Islet of Langerhans (tissue), 1 donor: Measurements from ENCODE around the gene PDIA5.

Source experiments
- FAIRE-seq: peaks from one replicate; lab custom pipeline; 2011; peaks lifted over from hg19 to GRCh38; lab: Jason Lieb, UNC

PDIA5 gene

DNA sequence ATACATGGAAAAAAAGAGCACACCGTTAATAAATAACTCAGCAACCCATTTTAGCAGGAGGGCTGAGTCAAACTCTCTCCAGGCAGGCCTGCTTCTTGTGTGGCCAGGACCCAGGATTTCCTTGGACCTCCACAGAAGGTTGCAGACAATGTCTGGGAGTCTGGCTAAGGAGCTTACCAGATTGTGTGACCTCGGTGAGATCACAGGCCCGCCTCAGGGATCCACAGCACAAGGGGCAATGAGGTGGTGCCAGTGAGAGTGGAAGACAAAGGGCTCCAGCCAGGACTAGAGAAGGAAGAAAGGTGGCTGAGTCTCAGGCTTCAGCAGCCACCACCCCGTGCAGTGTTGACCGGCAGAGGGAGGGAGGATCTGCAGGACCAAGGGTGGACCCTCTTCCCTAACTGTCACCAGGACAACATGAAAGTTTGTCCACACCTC is 102.7 kb downstream of the PDIA5 start:
- FAIRE-seq: no peak

DNA sequence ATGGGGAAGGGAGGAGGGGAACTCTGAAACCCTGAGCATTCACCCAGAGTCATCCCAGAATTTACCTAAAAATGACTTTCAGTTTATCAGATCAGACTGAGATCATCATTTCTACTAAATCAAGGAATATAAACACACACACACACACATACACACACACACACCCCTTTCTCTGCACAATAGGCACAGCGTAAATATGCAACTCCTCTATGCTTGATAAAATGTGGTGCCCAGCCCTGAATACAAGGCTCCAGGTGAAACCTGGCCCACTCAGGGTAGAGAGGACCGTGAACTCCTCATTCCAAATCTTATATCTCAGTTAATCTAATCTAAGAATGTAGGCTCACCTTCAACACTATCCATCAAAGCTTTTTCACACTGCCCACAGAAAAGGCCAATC is 103.1 kb downstream of the PDIA5 start:
- no peak for FAIRE-seq

DNA sequence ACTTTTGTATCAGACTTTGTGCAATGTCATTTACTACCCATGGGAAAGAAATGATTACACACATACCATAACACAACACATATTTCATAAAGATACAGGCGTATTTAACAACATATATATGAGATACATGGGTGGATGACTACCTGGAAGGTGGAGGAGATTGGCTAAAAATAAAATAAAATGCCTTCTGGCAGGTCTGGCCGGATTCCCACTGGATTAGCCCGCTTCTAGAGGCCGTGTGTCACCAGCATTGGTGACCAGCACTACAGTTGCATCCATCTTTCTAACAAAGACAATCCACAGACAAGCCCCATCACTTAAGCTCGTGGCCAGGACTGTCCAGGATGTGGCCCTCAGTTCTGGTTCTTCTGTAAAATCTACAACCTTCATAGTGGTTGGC is 114.0 kb downstream of the PDIA5 start:
- no peak for FAIRE-seq

DNA sequence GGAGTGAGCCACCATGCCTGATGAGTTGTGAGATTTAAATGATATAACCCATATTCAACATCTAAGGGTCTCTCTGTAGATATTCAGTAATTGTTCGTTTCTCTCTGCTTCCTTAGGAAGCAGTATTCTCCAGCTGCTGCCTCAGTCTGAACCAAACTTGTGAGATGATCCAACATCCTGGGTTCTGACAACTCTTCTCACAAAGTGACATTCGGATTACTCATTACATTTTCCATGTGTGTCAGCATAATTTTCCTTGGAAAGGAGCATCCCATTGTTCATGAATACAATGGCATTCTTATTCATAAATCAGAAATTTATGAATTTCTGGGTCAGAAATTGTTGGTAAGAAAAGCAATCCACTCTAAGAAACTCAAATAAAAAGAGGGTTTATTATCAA is 119.9 kb downstream of the PDIA5 start:
- FAIRE-seq: no peak

DNA sequence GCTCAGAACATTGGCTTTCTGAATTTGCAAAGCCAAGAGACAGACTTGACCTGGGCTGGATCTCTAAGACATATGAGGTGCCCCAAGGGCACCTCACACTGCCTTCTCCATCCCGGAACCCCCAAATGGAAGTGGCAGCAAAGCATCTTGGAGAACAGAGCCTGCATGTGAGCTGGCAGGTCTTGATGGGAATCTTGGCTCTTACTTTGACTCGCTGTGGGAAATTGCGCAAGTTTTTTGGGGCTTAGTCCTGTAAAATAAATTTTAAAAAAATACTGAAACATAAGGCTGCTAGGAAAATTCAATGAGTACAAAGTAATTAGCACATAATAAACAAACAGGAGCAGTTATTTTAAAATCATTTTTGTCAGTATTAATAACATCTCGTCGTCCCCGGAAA is 121.2 kb downstream of the PDIA5 start:
- no peak for FAIRE-seq

DNA sequence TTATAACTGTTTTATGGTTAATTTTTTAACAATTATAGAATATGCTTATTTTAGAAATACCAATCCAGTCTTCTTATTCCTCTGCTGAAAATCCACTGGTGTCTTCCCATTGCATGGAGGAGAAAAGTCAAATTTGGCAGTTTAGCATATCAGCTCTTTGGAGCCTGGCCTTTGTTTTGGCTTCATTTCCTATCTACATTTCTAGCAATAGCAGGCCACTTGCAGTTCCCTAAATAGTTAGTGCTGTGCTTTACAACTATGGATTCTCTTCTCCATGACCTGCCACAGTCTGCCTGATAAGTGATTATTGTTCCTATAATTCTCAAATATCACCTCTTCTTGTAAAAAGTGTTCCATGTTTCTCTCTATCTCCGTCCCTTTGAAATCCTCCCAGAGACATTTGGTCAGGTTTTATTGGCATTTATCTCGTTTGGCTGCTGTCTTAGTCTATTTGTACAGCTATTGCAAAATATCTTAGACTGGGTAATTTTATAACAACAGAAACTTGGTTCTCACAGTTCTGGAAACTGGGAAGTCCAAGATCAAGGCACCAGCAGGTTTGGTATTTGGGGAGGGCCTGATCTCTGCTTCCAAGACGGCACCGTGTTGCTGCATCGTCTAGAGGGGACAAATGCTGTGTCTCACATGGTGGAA is 126.8 kb downstream of the PDIA5 start:
- no peak for FAIRE-seq

DNA sequence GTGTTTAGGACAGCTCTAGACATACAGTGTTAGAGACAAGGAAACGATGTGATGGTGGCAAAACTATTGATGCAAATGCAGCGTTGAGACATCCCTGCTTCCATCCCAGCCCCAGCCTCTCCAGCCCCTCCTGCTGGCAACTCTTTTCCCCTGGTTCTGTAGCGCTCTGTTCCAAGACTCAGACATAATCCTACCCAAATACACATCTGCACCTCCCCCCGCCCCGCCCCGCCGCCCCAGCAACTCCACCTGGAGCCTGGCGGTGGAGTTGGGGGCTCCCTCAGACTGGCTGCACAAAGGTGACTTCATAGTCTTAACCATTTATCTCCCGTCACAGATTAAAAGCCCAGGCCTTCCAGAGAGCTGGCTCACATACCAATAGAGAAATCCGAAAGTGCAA is 127.7 kb downstream of the PDIA5 start:
- FAIRE-seq: no peak

DNA sequence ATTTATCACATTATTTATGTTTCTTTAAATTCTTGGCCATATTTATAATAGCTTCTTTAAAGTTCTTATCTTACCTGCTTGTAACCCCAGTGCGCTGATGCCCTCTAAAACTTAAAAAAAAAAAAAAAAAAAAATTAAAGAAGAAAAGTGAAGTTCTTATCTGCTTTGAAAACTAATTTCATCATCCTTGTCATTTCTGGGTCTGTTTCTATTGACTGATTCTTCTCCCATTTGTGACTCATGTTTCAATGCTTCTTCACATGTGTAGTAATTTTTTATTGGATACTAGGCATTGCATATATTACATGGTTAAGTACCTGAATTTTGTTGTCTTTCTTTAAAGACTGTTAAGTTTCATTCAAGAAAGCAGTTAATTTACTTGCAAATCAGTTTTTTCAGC is 131.5 kb downstream of the PDIA5 start:
- FAIRE-seq: no peak

DNA sequence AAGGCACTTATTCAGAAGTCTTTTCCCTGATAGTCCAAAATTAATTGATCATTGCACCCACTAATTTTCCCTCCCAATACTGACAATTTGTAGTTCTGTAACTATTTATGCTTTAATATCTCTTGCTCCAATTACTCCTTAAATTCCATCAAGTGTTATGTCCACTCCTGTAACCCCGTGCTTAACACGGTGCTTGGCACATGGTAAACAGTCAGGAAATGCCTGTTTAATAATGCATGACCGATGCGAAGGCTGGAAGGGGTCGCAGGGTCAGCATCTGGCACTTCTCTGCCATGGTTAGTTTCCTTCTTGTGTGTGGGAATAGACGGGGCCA is 134.4 kb downstream of the PDIA5 start:
- no peak for FAIRE-seq

DNA sequence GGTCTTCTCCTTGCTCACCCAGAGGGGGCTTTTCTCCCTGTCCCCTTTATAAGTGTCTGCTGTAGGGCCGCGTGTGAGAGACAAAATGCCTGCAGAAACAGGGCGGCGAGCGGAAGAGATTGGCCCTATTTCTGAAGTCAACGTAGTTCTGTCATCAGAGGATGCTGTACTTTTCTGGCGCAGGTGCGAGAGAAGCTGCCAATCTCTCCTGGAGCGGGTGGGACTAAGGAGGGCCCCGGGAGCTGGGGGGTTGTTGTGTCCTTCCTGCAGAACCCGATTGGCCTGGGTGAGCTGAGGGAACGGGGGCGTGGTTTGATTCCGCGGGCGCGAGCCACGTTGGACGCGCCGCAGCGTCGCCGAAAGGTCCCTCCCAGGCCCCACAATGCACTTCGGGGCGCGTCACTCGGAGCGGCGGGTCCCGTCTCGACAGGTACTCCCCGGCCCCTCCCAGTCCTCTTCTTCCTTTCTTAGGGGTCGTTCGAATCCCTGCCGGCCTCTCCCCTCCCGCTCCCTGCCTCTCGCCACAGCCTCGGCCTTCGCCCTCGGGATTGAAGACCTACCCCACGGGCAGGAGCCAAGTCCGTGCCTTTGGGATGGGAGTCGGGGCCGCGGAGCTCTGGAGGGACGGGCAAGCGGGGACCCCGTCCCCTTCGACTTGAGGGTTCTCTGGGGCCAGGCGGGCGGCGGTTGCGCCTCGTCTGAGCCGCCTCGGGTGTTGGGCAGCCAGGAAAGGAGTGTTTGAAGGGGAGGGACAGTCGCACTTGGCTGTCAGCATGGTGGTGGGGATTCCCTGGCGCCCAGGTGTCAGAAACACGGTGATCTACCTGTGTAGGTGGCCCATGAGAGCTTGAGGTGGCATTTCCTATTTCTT is 135.0 kb downstream of the PDIA5 start, which contains the start of gene SEC22A:
SEC22A (plus strand) TSS at position 387 of the 871 bp plus-strand sequence. CDS start 7,275 bp downstream, outside the sequence.
- no peak for FAIRE-seq

DNA sequence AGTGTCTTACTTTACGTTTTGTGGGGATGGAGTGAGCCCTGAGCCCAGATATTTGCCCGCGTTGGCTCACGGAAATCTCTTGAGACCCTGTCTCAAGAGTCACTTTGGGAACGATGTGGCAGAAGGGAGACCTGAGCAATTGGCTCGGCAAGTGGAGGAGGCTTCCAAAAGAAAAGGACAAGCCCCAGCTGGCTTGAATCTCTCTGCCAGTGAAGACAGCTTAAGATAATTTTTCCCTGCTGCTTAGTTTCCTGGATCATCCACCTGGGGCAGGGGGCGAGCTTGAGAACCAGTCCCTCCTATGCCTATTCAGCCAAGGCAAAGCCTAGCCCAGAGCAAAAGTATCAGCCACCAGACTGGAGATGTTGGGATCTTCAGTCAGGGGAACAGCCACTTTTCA is 135.6 kb downstream of the PDIA5 start:
- no peak for FAIRE-seq
